Measurements from ENCODE around the gene GRID1.

GRID1 gene

DNA sequence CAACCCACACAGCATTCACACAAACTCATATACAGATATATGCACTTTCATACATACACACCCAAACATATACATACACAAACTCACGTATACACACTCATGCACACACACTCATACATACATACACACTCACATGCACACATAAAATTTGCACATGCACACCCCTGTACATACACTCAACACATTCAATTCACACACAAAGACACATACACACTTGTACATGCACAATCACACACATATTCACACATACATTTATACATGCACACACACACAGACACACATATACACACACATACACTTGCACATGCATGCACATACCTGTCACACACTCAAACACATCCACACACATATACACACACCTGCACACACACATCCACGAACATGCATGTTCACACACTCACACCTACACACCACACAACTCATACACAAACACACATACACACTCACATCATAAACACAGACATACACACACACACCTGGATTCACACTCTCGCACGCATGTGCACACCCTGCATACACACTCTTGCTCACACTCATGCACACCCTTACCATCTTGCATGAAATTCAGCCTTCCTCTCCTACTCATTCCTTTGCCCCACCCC, 451.2 kb downstream of the GRID1 start:
- no peak for DNase-seq

DNA sequence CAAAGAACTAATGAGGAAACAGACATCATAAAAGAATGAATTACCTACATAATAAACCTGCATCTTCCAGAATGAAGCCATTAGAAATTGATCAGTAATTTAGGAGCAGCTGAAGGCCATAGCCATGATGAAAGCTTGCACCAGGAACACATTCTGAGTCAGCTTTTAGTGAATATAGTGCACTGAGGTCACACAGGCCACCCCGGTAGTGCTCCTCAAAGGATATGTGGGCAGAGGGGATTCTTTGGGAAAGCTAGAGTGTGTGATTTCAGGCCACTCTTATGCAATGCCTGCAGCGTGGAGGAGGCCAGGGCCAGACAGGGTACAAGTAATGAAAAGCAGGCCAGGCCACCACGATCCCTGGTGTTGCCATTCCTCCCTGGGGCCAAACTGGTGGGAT, 451.9 kb downstream of the GRID1 start:
- DNase-seq = no peak

GRCh38 chr10:85908462-85908861, 458.1 kb downstream of the GRID1 start:
- no peak for DNase-seq

DNA sequence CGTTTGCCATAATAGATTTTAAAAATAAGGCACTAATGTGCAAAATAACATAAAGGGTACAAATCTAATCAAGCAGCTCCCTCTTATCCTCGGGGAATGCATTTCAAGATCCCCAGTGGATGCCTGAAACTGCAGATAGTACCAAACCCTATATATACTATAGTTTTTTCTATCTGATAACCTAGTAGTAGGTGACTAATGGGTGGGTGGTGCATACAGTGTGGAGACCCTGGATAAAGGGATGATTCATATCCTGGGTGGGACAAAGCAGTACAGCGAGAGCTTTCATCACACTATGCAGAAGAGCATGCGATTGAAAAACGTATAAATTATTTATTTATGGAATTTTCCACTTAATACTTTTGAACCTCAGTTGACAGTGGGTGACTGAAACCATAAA, 464.5 kb downstream of the GRID1 start:
- DNase-seq = no peak

- no peak for DNase-seq
These were observed 465.0 kb downstream of the GRID1 start for GRCh38 chr10:85901599-85901998.

GRCh38 chr10:85900487-85900886, 466.1 kb downstream of the GRID1 start:
- DNase-seq = no peak

GRCh38 chr10:85900061-85900460, 466.5 kb downstream of the GRID1 start:
- DNase-seq = no peak

DNA sequence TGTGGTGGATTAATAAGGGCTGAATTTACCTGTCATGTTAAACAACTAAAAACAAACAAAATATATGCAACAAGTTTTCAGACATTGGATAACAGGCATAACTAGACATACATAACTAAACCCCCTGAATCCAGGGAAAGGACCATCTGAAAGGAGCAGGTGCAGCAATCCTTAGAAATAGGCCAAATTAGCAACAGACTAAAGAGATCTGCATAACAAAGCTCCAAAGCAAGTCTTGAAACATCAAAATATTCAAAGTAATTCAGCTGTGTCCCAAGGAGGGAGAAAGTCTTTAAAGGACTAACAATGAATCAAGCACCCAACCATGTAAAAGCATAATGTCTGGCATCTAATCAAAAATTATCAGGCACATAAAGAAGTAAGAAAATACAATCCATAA, 475.1 kb downstream of the GRID1 start:
- DNase-seq = no peak

DNA sequence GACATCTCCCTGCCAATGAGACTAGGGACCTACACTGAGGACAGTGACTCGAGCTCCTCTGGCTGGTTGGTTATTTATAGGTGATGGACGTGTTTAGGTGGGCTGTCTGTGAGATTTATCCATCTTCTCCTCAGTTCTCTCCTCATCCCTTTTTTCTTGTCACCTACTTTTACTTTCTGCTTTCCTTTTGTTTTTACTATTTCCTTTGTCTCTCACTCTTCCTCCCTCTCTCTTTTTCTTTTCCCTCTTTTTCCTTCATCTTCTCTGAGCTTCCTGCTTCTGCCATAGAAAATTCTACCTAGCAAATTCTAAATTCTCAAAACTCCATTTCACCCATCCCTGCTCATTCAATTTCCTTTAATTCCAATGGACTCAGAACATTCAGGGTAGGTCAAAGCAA, 478.0 kb downstream of the GRID1 start:
- DNase-seq = no peak

DNA sequence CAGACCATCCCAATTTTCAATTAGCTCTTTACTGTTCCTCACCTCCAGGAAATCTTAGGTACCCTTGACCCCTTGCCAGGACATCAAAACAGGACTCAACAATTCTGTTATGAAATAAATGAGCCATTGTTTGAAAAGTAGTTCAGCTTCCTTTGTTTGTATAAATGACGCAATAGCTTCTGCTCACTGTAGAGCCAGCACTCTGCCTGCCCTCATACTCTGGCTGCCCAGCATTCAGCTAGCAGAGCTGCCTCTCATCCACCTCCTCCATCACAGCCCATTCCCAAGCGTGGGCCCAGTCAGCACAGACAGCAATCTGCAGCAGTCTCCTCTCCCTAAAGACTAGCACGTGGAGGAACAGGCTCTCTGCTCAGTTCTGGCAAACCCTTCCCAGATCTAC, 478.6 kb downstream of the GRID1 start:
- DNase-seq = no peak

DNA sequence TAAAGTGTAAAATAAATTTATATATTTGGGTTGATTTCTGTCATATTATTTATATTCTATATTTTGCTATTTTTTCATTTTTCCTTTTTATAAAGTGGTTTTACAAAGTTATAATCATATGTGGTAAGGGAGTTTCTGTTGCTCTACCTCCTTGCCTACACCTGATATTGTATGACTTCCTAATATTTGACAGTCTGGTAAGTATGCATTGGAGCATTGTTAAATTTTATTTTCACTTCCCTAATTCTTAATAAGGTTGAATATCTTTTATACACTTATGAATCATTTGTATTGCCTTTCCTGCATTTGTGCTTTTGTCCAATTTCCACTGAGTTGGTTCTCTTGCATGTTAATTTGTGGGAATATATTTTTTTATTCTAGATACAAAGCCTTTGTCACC, 492.4 kb downstream of the GRID1 start:
- no peak for DNase-seq

DNA sequence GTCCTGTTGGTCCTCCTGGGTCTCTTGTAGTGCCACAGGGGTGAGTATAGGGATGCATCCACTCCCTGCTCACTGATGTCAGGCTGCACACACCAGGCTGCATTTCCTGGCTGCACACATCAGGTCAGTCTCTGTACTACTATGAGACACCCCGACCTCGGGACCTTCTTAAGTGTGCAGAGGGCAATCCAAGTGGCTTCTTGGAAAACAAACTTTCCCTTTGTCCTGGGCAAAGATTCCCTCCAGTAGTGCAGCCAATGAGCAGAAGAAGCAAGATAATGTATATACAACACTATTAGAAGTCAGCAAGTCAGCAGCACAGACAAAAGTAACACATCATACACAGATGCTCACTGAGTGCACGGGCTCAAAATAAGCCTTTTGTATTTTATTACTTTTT, 493.5 kb downstream of the GRID1 start:
- DNase-seq = no peak

DNA sequence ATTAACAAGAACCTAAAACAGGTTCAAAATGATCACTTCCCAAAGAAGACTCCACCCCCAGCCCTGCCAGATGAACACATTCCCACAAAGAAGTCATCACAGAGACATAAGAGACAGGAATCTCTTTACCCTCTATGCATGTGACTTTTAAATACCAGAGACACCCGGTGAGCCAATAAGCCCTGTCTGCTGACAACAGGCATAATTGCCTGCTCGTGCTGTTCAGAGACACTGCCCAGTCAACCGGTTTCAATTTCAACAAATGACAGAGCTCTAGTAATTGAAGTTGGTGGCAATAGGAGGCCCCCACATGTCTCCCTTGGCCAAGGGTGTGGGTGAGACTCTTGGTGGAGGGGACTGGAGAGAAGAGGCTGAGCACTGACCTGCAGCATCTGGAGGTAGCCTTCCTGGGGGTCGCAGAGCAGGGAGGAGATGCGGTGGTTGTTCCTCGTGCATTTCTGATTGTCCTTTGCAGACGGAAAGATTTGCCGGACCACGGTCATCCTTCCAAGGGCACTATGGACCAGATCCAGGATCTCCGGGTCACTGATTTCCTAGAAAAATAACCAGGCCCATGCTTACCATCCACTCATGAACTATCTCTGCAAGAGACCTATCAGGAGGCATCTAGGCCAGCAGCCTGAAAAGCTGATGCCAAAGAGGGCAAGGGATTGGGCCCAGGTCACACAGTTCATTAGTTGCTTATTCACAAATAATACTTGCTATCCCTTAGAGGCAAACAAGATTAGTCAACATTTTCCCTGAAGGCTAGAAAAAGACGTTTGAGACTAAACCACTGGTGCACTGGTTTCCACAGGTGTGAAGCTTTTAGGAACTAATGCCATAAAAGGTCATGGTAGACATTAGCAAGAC, 497.7 kb downstream of the GRID1 start:
- DNase-seq = no peak

DNA sequence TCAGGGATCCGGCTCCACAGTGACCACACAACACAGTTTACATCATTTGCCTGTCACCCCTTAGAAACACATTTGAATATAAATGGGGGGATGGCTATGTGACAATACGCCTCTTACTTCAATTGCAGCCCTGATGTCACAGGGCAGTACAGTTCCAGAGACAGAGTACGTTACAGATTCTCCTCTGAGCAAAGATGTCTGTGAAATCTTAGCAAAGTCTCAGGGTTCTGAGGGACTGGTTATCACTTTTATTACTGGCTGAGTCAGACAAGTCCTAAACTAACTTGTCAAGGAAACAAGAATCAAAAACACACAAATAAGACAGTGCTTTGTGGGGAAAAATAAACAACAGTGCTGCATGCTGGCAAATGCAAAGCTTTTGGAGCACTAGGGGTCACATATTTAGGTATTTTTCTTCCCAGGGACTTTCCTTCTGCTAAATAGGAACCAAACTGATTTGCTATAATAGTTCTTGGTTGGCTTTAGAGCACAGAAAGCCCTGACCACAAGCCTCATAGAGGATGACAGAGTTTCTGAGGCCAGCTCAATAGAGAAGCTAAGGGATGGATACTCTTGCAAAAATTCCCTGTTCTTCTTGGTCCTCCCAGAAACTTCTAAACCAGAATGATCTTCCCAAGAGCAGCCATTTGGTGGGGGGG, 501.6 kb downstream of the GRID1 start:
- no peak for DNase-seq

GRCh38 chr10:85864173-85864549, 502.4 kb downstream of the GRID1 start:
- DNase-seq = no peak

GRCh38 chr10:85863301-85864172, 503.1 kb downstream of the GRID1 start:
- DNase-seq = no peak

DNA sequence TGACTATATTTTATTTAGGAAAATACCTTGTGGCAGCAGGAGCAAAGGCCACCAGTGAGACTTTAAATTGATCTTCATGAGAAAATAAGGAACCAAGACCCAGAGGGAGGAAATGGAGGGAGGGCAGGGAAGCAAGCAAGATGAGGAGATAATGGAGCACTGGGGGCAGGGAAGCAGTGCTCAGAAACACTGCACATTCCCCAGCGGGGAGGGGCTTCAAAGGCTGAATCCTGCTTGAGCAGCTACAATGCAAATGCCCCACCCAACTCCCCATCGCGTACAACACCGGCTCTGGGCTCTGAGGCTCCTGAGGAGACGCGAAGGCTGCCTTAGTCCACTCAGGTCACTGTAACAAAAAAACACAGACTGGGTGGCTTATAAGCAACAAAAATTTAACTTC, 503.8 kb downstream of the GRID1 start:
- DNase-seq = no peak

- no peak for DNase-seq
These were observed 504.9 kb downstream of the GRID1 start for GRCh38 chr10:85861513-85862197.

DNA sequence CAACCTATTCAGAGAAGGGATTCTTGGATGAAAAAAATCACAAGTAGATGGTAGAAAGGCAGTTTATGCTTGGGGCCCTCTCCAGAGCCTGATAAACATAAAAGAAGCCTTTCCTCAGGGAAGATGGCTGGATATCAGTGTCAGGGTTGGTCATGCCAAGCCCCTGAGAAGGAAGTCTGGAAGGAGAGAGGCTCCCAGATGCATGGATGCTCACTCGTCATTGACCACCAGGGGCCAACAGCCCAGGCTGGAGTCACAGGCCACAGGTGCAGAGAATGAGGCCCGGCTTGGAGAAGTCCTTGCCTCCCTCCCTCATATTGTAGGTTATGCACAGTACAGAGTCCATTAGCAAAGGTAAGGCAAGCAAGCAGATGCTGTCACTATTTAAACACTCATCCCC, 506.7 kb downstream of the GRID1 start:
- no peak for DNase-seq

- DNase-seq = no peak
These were observed 507.6 kb downstream of the GRID1 start for GRCh38 chr10:85858776-85859515.

DNA sequence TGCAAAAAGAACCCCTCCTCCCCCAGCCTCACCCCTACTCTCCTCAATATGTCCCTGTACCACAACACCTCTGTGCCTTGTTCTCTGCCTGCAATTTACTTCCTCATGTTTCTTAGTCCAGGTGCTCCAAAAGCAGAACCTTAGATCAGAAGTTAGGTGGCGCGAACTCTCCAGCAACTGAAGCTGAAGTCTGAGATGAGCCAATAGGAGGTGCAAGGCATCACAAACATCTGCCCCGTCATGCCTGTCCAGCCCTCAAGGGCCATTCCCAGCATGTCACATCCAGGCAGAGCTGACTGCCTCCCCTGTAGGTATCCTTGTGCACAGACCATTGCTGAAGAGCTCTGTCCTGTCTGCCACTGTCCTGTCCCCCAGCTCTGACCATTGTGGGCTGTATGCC, 508.8 kb downstream of the GRID1 start:
- no peak for DNase-seq

- DNase-seq = no peak
These were observed 509.3 kb downstream of the GRID1 start for GRCh38 chr10:85857305-85857704.
